G401.6 (cell line): ENCODE data around the gene USP10.

Experiments
- FAIRE-seq: peaks from 2 replicates; lab custom pipeline; 2012; peaks lifted over from hg19 to GRCh38; lab: Jason Lieb, UNC

USP10 gene

GRCh38 chr16:84699147-84699711, 571 bp upstream of the USP10 start:
- no peak for FAIRE-seq

GRCh38 chr16:84700446-84701300, 873 bp downstream of the USP10 start:
- FAIRE-seq, result no peak

DNA sequence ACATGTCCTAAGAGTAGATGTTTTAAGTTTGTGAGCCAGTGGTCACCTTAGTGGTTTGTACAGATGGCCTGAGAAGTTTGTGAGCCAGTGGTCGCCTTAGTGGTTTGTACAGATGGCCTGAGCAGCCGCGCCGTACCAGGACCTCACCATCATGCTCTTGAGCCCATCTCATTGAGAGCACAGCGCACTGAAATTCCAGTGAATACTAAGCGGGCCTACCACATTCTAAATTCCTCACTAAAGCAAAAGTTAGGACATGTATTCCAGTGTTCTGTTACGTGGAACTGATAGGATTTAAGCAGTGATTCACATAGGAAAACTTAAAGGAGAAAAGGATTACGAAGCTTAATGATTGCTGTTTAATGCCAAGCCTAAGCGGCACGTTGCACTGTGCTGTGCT, 3.9 kb downstream of the USP10 start:
- no peak for FAIRE-seq

GRCh38 chr16:84704253-84704652, 4.5 kb downstream of the USP10 start:
- no peak for FAIRE-seq

GRCh38 chr16:84706856-84707255, 7.1 kb downstream of the USP10 start:
- FAIRE-seq, result no peak

GRCh38 chr16:84709609-84710008, 9.8 kb downstream of the USP10 start:
- FAIRE-seq, result no peak

DNA sequence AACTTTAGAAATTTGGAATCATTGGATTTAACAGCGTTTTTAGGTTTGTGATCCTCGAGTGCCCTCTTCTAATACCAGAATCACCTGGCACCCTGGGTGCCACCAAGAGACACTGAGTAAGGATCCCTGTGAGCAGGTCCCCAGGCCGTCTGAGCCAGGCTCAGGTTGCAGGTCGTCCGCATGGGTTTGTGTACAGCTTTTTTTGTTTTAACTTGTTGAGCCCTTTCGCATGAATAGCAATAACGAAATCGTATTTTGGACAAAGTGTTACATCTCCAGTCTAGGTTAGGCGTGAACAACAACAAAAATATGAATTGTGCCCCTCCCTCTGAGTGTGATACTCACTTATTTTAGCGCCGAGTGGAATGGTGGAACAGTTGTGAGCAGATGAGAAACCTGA, 10.9 kb downstream of the USP10 start:
- no peak for FAIRE-seq

DNA sequence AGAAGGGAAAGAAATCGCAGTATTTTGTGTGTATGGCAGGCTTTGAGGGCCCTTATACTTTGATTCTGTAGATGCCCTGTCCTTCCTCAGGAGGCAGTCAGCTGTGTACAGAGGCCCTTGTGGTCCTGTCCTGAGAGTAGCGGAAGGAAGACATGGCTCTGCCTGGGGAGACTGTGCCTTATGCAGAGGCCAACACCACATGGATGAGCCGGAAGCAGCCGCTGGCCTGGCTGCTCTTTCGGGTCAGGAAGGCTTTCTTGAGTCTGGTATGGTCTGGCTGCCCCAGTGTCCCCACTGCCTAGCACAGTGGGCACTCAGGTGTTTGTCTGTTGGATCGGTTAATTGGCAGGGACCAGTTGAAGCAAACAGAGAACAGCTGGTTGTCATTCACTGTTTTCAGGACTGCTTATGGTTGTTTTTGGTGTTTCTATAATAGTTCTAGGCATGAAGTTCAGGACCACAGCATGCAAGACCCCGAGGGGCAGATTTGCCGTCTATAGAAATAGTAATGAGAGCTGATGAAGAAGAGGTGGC, 12.4 kb downstream of the USP10 start:
- no peak for FAIRE-seq

GRCh38 chr16:84712801-84713775, 13.3 kb downstream of the USP10 start:
- no peak for FAIRE-seq

DNA sequence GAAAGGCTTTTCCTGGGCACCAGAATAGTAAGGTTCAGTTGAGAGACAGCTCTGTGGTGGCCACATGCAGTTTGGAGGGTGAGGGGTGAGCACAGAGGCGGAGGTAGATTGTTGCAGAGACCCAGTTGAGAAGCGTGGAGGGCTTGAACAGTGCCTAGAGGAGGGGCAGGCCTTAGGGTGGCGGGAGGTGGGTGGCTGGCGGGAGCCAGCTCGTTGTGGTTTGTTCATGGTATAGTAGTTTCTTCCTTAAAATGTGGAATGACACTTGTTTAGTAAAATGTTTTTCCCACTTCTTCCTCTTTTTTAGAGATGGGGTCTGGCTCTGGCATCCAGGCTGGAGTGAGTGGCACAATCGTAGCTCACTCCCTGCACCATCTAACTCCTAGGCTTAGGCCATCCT, 14.2 kb downstream of the USP10 start:
- no peak for FAIRE-seq

- FAIRE-seq, result no peak
These were observed 15.6 kb downstream of the USP10 start for GRCh38 chr16:84715424-84715823.

- FAIRE-seq, result no peak
These were observed 16.1 kb downstream of the USP10 start for GRCh38 chr16:84715854-84716253.

GRCh38 chr16:84716740-84717139, 16.9 kb downstream of the USP10 start:
- FAIRE-seq, result no peak

GRCh38 chr16:84717484-84717883, 17.7 kb downstream of the USP10 start:
- FAIRE-seq, result no peak

DNA sequence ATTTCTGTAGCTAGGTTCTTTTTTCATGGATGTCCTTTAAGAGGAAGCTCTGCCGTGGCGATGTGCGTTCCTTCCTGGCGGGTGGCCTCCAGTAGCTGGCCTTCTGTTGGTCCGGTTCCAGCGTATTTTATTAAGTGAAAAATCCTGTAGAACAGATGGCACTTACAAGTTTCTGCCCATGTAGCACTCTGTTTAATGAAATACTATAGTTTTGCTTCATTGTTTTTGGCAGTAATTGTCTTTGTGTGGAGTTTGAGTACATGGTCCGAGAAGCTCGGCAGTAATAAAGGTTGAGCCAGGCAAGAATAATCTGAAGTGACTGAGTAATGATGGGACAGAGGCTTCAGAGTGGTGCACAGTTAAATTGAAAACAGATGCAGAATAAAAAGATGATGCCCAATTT, 20.4 kb downstream of the USP10 start:
- no peak for FAIRE-seq

DNA sequence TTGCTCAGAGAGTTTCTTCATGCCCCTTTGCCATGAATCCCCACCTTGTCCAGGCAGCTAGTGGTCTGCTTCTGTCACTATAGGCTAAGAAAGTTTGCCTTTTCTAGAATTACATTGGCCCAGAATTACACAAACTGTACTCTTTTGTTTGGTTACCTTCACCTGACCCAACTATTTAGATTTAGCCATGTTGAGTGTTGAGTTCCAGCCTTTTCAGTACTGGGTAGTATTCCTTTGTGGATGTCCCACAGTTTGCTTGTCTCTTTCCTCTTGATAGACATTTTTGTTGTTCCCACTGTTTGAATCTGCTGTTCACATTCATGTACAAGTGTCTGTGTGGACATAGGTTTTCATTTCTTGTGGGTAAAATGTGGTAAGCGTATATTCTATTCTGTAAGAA, 22.3 kb downstream of the USP10 start:
- no peak for FAIRE-seq

DNA sequence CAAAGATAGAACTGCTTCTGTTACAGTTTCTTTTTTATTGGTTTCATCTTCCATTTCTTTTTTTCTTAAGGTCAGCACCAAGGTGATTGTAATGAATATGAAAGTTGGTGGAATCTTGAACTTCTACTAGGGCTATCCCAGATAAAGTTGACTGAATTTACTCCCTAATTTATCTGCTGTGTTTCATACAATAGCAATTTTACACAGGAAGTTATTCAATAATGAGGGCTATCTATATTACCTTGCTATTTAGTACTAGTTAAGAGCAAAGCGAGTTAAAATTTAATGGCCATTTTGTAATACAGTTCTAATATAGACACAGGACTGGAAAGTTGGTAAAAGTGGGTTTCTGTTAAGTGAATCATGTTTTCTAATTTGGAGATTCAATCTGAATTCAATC, 24.1 kb downstream of the USP10 start:
- no peak for FAIRE-seq

- FAIRE-seq, result no peak
These were observed 25.0 kb downstream of the USP10 start for GRCh38 chr16:84724606-84725309.

DNA sequence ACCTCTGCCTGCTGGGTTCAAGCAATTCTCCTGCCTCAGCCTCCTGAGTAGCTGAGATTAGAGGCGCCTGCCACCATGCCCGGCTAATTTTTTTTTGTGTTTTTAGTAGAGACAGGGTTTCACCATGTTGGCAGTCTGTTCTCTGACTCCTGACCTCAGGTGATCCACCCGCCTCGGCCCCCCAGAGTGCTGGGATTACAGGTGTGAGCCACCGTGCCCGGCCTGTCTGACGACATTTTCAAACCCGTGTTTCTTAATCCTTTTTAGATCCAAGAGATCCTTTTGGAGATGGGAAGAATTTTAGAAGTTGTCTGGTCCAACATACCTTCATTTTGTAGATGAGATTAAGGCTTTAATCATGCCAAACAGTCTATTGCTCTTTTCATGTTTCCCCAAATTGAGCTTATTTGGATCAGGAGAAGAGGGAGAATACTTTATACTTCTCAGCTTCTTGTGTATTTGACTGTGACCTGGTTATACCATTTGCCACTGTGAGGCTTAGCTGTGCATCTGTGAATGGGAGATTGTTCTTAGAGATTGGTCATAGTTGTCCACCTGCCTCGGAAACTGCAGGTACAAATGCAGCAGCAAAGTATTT, 25.8 kb downstream of the USP10 start:
- no peak for FAIRE-seq

DNA sequence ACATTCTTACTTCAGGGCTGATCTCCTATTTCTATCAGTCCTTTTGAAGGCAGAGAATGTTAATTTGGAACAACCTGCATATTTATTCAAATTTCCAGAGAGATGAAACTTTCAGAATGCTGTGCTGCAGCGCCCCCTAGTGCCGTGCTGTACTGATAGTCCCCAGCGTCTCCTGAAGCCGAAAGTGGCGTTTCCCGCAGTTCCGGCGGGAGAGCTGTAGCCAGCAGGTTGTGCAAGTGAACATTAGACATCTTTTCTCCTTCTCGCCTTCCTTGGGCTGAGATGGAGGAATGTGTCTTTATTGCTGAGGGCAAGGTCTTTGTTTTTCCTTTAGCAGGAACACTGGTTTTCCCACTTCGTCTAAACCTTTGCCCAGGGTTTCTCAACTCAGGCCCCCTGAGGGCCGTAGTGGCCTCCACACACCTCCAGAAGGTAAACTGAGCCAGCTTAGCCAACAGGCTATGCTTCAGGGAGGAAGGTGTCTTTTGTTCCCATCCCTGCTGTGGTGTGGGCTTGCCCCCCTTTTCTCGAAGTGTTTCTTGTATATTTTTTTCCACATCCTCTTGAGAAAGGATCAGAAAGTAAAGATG, 26.4 kb downstream of the USP10 start:
- peak; percentile 94 for FAIRE-seq
